Keratinocyte (primary cell): ENCODE measurements around the gene SS18. TPM values are rescaled to one million over a fixed set of nuclear protein-coding genes. Genes with fewer than 3 reads are reported as not detected.

ENCODE experiments used
- DNase-seq: peaks from one replicate; pipeline ENCODE4 v3.0.0-alpha.2; 2011; ENCODE audit warnings: low read depth, missing footprints, low spot score
- FAIRE-seq: peaks from 2 replicates; lab custom pipeline; 2011; peaks lifted over from hg19 to GRCh38; lab: Jason Lieb, UNC
- H2AFZ ChIP-seq: 2 replicates; pipeline ENCODE4 v1.6.0; 2012; ENCODE audit warnings: low read length, control low read depth, inconsistent platforms; ENCODE audit not compliant: control insufficient read depth
- H3K27ac ChIP-seq: 2 replicates; pipeline ENCODE4 v1.5.1; 2011; ENCODE audit warnings: low read length; ENCODE audit not compliant: control insufficient read depth, insufficient read depth
- H3K27me3 ChIP-seq: 3 replicates; pipeline ENCODE4 v1.6.0; 2011; ENCODE audit warnings: low read length; ENCODE audit not compliant: control insufficient read depth, insufficient read depth; ENCODE audit errors: extremely low read depth
- H3K36me3 ChIP-seq, 2 experiments: 2 replicates in 1 of 2; 3 replicates in 1 of 2; pipeline ENCODE4 v1.5.1; 2011; ENCODE audit warnings: low read length in 2 of 2, mild to moderate bottlenecking in 1 of 2; ENCODE audit not compliant: control insufficient read depth in 2 of 2, insufficient read depth in 2 of 2; ENCODE audit errors: extremely low read depth in 1 of 2
- H3K4me1 ChIP-seq: 3 replicates; pipeline ENCODE4 v1.5.1; 2011; ENCODE audit warnings: low read length; ENCODE audit not compliant: control insufficient read depth, insufficient read depth; ENCODE audit errors: extremely low read depth
- H3K4me2 ChIP-seq: 3 replicates; pipeline ENCODE4 v1.6.0; 2011; ENCODE audit warnings: low read depth, low read length; ENCODE audit not compliant: control insufficient read depth, insufficient read depth; ENCODE audit errors: extremely low read depth
- H3K4me3 ChIP-seq, 3 experiments: fragments of 200-600 bp in 1 of 3; sonication (generic) in 1 of 3; 2 replicates in 2 of 3; 3 replicates in 1 of 3; pipeline ENCODE4 v1.5.1; 2011 to 2016; ENCODE audit warnings: low read length in 3 of 3, mild to moderate bottlenecking in 3 of 3, control low read depth in 2 of 3, inconsistent platforms in 1 of 3, low read depth in 1 of 3, mixed read lengths in 1 of 3, mixed run types in 1 of 3, moderate library complexity in 1 of 3; ENCODE audit not compliant: control insufficient read depth in 2 of 3, insufficient read depth in 2 of 3; ENCODE audit errors: extremely low read depth in 1 of 3
- H3K79me2 ChIP-seq: 2 replicates; pipeline ENCODE4 v1.6.0; 2012; ENCODE audit warnings: low read length; ENCODE audit not compliant: control insufficient read depth, insufficient read depth
- H3K9ac ChIP-seq: 3 replicates; pipeline ENCODE4 v1.6.0; 2011; ENCODE audit warnings: low read length; ENCODE audit not compliant: control insufficient read depth, insufficient read depth; ENCODE audit errors: extremely low read depth
- H3K9me1 ChIP-seq: 3 replicates; pipeline ENCODE4 v1.6.0; 2011; ENCODE audit warnings: low read length; ENCODE audit not compliant: control insufficient read depth, insufficient read depth; ENCODE audit errors: extremely low read depth
- H3K9me3 ChIP-seq: 2 replicates; pipeline ENCODE4 v1.5.1; 2012; ENCODE audit warnings: low read depth, low read length; ENCODE audit not compliant: control insufficient read depth
- H4K20me1 ChIP-seq: 3 replicates; pipeline ENCODE4 v1.6.0; 2011; ENCODE audit warnings: low read length; ENCODE audit not compliant: control insufficient read depth, insufficient read depth; ENCODE audit errors: extremely low read depth
- CTCF ChIP-seq, 3 experiments: IDR thresholded peaks in 1 of 3; conservative IDR thresholded peaks in 1 of 3; optimal IDR thresholded peaks in 1 of 3; 2 replicates in 2 of 3; 3 replicates in 1 of 3; pipeline versions ENCODE3 to v1.5.1; 2011; ENCODE audit warnings: low read length in 3 of 3, mild to moderate bottlenecking in 3 of 3, moderate library complexity in 2 of 3, control low read depth in 1 of 3, inconsistent platforms in 1 of 3; ENCODE audit not compliant: insufficient read depth in 2 of 3; ENCODE audit errors: extremely low read depth in 1 of 3
- EZH2 ChIP-seq: IDR thresholded peaks from one replicate; pipeline ENCODE4 v1.6.1; 2012; ENCODE audit warnings: inconsistent platforms, mild to moderate bottlenecking, low read length, moderate library complexity
- dilution Hi-C: fragments of 300-500 bp; cut with MboI; formaldehyde crosslinking; loops from one replicate; pipeline ENCODE4 v1.7.0; 2020; ENCODE audit warnings: low sequenced_read_pairs; ENCODE audit not compliant: extremely low pct_ligation_motif_present
- polyA plus RNA-seq, 5 experiments: library from polyadenylated mRNA; depleted of rRNA in 3 of 5; stranded (reverse) in 3 of 5; stranded (forward) in 1 of 5; unstranded in 1 of 5; fragments of >200 nt; gene quantifications; 1 replicate in 1 of 5; 2 replicates in 3 of 5; 3 replicates in 1 of 5; pipeline versions ENCODE4 v1.2.1 to v1.2.3, GENCODE V29; 2011 to 2012; ENCODE audit warnings: missing spikeins in 2 of 5, low read depth in 1 of 5, low replicate concordance in 1 of 5

SS18 gene
- polyA plus RNA-seq, 1 donor (not counting 4 experiments of a cell fraction or from before 2014, with no cell fraction given), result 140 TPM

DNA sequence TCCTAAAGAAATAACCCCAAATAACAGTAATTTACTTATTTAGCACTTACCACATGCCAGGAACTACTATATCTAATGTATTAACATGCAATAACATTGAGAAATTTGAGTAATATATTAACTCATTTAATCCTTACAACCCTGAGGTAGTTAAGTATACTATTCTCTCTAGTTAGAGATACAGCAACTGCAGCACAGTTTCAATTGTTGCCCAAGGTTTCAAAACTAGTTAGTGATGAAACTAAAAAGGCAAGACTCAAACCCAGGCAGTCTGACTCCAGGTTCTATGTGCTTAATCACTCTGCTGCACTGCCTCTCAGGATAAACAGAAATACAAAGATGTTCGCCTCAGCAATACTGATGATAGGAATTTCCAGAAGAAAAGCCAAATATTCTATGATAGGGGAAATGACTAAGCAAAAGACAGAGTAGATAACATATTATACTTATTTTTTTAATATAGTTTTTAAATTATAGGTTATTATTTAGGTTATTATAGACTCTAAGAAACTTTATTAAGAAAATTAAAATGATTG lies 88.0 kb downstream of the SS18 start:
- no peak overlapping the region for H2AFZ ChIP-seq
- H3K27me3 ChIP-seq, result no peaks in the 10 kb centered on the region
- H3K4me2 ChIP-seq, result no peak overlapping the region
- FAIRE-seq (no peak), DNase-seq (no peak)
- H3K9ac ChIP-seq, result no peak overlapping the region
- no peaks in the 10 kb centered on the region for H3K4me1 ChIP-seq
- H3K79me2 ChIP-seq, result no peaks in the 10 kb centered on the region
- H4K20me1 ChIP-seq, result no peaks in the 10 kb centered on the region
- dilution Hi-C loops, result no loop called here
- no peaks in the 10 kb centered on the region for H3K9me3 ChIP-seq
- H3K36me3 ChIP-seq, result no peaks in the 10 kb centered on the region
- H3K4me3 ChIP-seq, result no peak overlapping the region
- no peaks in the 10 kb centered on the region for H3K9me1 ChIP-seq
- no peak for TF ChIP-seq EZH2
- no peak for TF ChIP-seq CTCF (optimal IDR thresholded peaks at IDR 0.05 in 1 of 3, IDR thresholded peaks at IDR 0.05 in 1 of 3, conservative IDR thresholded peaks at IDR 0.05 in 1 of 3; ENCODE audit: extremely low read depth in 1 of 3, insufficient read depth in 2 of 3, low read length in 3 of 3)
- H3K27ac ChIP-seq, result no peak overlapping the region

- no peak for FAIRE-seq
- H3K4me2 ChIP-seq, result no peak overlapping the region
- H3K27me3 ChIP-seq, result no peaks in the 10 kb centered on the region
- no peaks in the 10 kb centered on the region for H3K36me3 ChIP-seq
- no peaks in the 10 kb centered on the region for H3K9me1 ChIP-seq
- no peak overlapping the region for H3K27ac ChIP-seq
- H3K4me1 ChIP-seq, result no peaks in the 10 kb centered on the region
- H3K9ac ChIP-seq, result no peak overlapping the region
- no peaks in the 10 kb centered on the region for H3K79me2 ChIP-seq
- no peaks in the 10 kb centered on the region for H3K9me3 ChIP-seq
- H4K20me1 ChIP-seq, result no peaks in the 10 kb centered on the region
- no peak overlapping the region for H3K4me3 ChIP-seq
- TF ChIP-seq EZH2 (no peak), CTCF (optimal IDR thresholded peaks at IDR 0.05 in 1 of 3, IDR thresholded peaks at IDR 0.05 in 1 of 3, conservative IDR thresholded peaks at IDR 0.05 in 1 of 3; ENCODE audit: extremely low read depth in 1 of 3, insufficient read depth in 2 of 3, low read length in 3 of 3) (no peak)
- DNase-seq, result no peak
- no peak overlapping the region for H2AFZ ChIP-seq
- dilution Hi-C loops, result no loop called here
Measured at GRCh38 chr18:25998461-25998860, 92.0 kb downstream of the SS18 start.
